Testis (tissue), 2 donors: ENCODE measurements around the gene ZNF800.

Experiments used
- CTCF ChIP-seq, 3 experiments: fragments of 450-650 bp in 2 of 3; fragments of 200-600 bp in 1 of 3; sonication (generic) in 1 of 3; IDR thresholded peaks; one replicate each; pipeline ENCODE4 v1.5.1; 2016 to 2019; ENCODE audit warnings: antibody characterized with exemption in 3 of 3, mild to moderate bottlenecking in 2 of 3, moderate library complexity in 1 of 3
- POLR2A ChIP-seq: fragments of 450-650 bp; IDR thresholded peaks from one replicate; pipeline ENCODE4 v1.6.1; 2017; ENCODE audit warnings: antibody characterized with exemption, mild to moderate bottlenecking, moderate library complexity

- TF ChIP-seq CTCF (IDR thresholded peaks at IDR 0.05) (no peak), POLR2A (no peak)
Observed at GRCh38 chr7:127350586-127350985, 41.9 kb downstream of the ZNF800 start.
